ENCODE results near the gene TAS2R46.

- TF ChIP-seq ZNF609 (CRISPR knock-in tag; IDR thresholded peaks at IDR 0.05; ENCODE audit: borderline replicate concordance) (no peak), ZKSCAN1 (IDR thresholded peaks at IDR 0.05; ENCODE audit: low read depth, low read length) (no peak), CTCF (IDR thresholded peaks at IDR 0.05 in 2 of 3, conservative IDR thresholded peaks at IDR 0.05 in 1 of 3; ENCODE audit: insufficient read depth in 2 of 3, low read depth in 1 of 3, low read length in 3 of 3) (no peak), EHMT2 (IDR thresholded peaks at IDR 0.05) (no peak), RAD21 (CRISPR knock-in tag; conservative IDR thresholded peaks at IDR 0.05 in 1 of 2, IDR thresholded peaks at IDR 0.05 in 1 of 2) (no peak), ZNF124 (CRISPR knock-in tag; IDR thresholded peaks at IDR 0.05) (no peak), TAF1 (IDR thresholded peaks at IDR 0.05; ENCODE audit: control insufficient read depth, extremely low read depth, insufficient read depth, low read length, severe bottlenecking) (no peak), CBFA2T2 (conservative IDR thresholded peaks at IDR 0.05) (no peak), CBX5 (IDR thresholded peaks at IDR 0.05; ENCODE audit: borderline replicate concordance, low read depth) (no peak), ATF2 (CRISPR knock-in tag; IDR thresholded peaks at IDR 0.05) (no peak)
Observed at GRCh38 chr12:11089246-11089645, 27.2 kb upstream of the TAS2R46 start.

All from K562 (cell line).